ENCODE results near the gene DNAJC9.

DNAJC9 gene

GRCh38 chr10:73217628-73218027 is 29.4 kb downstream of the DNAJC9 start:
- TF ChIP-seq CTCF (IDR thresholded peaks at IDR 0.05; ENCODE audit: borderline replicate concordance, control extremely low read depth, extremely low read depth, insufficient read depth, missing control alignments): no peak
- DNase-seq (ENCODE audit: low spot score): no peak
- in situ Hi-C loops (cut with MboI; ENCODE audit: low sequenced_read_pairs, unreplicated experiment): no loop called here

- in situ Hi-C loops (cut with MboI; ENCODE audit: low sequenced_read_pairs, unreplicated experiment): no loop called here
- no peak for TF ChIP-seq CTCF (IDR thresholded peaks at IDR 0.05; ENCODE audit: borderline replicate concordance, control extremely low read depth, extremely low read depth, insufficient read depth, missing control alignments)
- no peak for DNase-seq (ENCODE audit: low spot score)
Observed at GRCh38 chr10:73215749-73216148, 31.3 kb downstream of the DNAJC9 start.

GRCh38 chr10:73211106-73211811 is 35.8 kb downstream of the DNAJC9 start:
- no peak for TF ChIP-seq CTCF (IDR thresholded peaks at IDR 0.05; ENCODE audit: borderline replicate concordance, control extremely low read depth, extremely low read depth, insufficient read depth, missing control alignments)
- no peak for DNase-seq (ENCODE audit: low spot score)
- in situ Hi-C loops (cut with MboI; ENCODE audit: low sequenced_read_pairs, unreplicated experiment): no loop called here

GRCh38 chr10:73210395-73211105 is 36.5 kb downstream of the DNAJC9 start:
- in situ Hi-C loops (cut with MboI; ENCODE audit: low sequenced_read_pairs, unreplicated experiment): no loop called here
- no peak for DNase-seq (ENCODE audit: low spot score)
- no peak for TF ChIP-seq CTCF (IDR thresholded peaks at IDR 0.05; ENCODE audit: borderline replicate concordance, control extremely low read depth, extremely low read depth, insufficient read depth, missing control alignments)

GRCh38 chr10:73209705-73210104 is 37.4 kb downstream of the DNAJC9 start:
- TF ChIP-seq CTCF (IDR thresholded peaks at IDR 0.05; ENCODE audit: borderline replicate concordance, control extremely low read depth, extremely low read depth, insufficient read depth, missing control alignments): no peak
- DNase-seq (ENCODE audit: low spot score): no peak
- in situ Hi-C loops (cut with MboI; ENCODE audit: low sequenced_read_pairs, unreplicated experiment): no loop called here

- no peak for DNase-seq (ENCODE audit: low spot score)
- no peak for TF ChIP-seq CTCF (IDR thresholded peaks at IDR 0.05; ENCODE audit: borderline replicate concordance, control extremely low read depth, extremely low read depth, insufficient read depth, missing control alignments)
- in situ Hi-C loops (cut with MboI; ENCODE audit: low sequenced_read_pairs, unreplicated experiment): no loop called here
Observed at GRCh38 chr10:73207883-73208282, 39.2 kb downstream of the DNAJC9 start.

All from GM13976 (cell line).